NCI-H345 (cell line): ENCODE data around the gene FBXO30.

ENCODE experiments used
- DNase-seq: peaks from one replicate; lab custom pipeline; 2025; lab: John Stamatoyannopoulos, UW

FBXO30 gene

DNA sequence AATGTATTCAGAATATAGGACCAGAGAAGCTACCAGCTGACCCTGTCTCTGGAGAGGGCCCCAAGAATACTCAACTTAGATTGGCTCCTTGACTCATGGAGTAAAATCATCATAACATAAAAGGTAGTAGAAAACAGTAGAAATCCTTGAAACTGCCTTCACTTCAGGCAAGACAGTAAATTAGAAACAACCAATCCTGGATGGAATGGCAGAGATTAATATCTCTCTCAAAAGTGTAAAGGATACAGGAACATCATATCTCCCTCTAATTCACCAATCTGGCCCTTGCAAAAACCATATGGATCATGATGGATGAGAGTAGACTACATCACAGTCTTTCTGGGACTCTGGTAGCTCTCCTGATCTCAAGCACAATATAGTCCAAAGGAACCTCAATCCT, 58.9 kb downstream of the FBXO30 start:
- DNase-seq, result no peak

GRCh38 chr6:145752638-145753037, 62.0 kb downstream of the FBXO30 start:
- DNase-seq, result no peak

GRCh38 chr6:145749632-145750031, 65.0 kb downstream of the FBXO30 start:
- no peak for DNase-seq

DNA sequence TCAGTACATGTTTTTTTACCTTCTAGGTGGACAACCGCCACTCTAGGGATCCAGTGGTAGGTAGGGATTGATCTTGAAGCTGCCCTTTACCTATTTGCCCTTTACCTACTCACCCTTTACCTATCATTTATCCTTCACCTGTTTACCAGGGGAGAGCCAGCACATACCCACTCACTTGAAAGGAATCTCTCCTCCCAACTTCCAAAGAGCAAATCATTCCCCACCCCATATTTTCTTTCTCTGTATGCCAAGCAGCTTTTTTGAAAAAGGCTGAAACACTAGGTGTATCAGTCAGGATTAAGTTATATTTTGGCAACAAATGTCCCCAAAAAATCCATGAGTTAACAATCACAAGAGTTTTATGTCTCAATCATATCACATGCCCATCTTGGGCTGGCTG, 68.7 kb downstream of the FBXO30 start:
- DNase-seq, result no peak

- no peak for DNase-seq
Measured at GRCh38 chr6:145744619-145745018, 70.0 kb downstream of the FBXO30 start.
